HG03354 (cell line): ENCODE results near the gene TTLL10.

ENCODE experiments used
- ATAC-seq: cut with Tn5 transposase; IDR thresholded peaks from one replicate; pipeline ENCODE4 v1.9.1; 2021; ENCODE audit warnings: mild to moderate bottlenecking; ENCODE audit not compliant: unreplicated experiment, poor library complexity, severe bottlenecking

Gene TTLL10

GRCh38 chr1:1215080-1215676 lies 41.5 kb downstream of the TTLL10 start:
- ATAC-seq, result no peak

- ATAC-seq, result no peak
These were observed 42.4 kb downstream of the TTLL10 start for GRCh38 chr1:1215881-1216605.

- no peak for ATAC-seq
These were observed 43.3 kb downstream of the TTLL10 start for GRCh38 chr1:1216770-1217620.

GRCh38 chr1:1217621-1218523 lies 44.2 kb downstream of the TTLL10 start:
- no peak for ATAC-seq

- no peak for ATAC-seq
These were observed 45.0 kb downstream of the TTLL10 start for GRCh38 chr1:1218524-1219200.

GRCh38 chr1:1219341-1219740 lies 45.7 kb downstream of the TTLL10 start:
- ATAC-seq, result no peak

- no peak for ATAC-seq
These were observed 46.5 kb downstream of the TTLL10 start for GRCh38 chr1:1220197-1220596.

- ATAC-seq, result no peak
These were observed 48.4 kb downstream of the TTLL10 start for GRCh38 chr1:1221887-1222574.

- ATAC-seq, result no peak
These were observed 49.0 kb downstream of the TTLL10 start for GRCh38 chr1:1222575-1223225.

- ATAC-seq, result no peak
These were observed 49.6 kb downstream of the TTLL10 start for GRCh38 chr1:1223321-1223720.

- no peak for ATAC-seq
These were observed 50.2 kb downstream of the TTLL10 start for GRCh38 chr1:1223891-1224290.

GRCh38 chr1:1225238-1225845 lies 51.7 kb downstream of the TTLL10 start:
- ATAC-seq, result no peak

GRCh38 chr1:1225913-1226312 lies 52.2 kb downstream of the TTLL10 start:
- no peak for ATAC-seq

- ATAC-seq, result no peak
These were observed 53.1 kb downstream of the TTLL10 start for GRCh38 chr1:1226566-1227362.

GRCh38 chr1:1227386-1227785 lies 53.7 kb downstream of the TTLL10 start:
- no peak for ATAC-seq

- no peak for ATAC-seq
These were observed 54.5 kb downstream of the TTLL10 start for GRCh38 chr1:1228187-1228586.
